ENCODE data around the gene TENM4.

TENM4 gene

DNA sequence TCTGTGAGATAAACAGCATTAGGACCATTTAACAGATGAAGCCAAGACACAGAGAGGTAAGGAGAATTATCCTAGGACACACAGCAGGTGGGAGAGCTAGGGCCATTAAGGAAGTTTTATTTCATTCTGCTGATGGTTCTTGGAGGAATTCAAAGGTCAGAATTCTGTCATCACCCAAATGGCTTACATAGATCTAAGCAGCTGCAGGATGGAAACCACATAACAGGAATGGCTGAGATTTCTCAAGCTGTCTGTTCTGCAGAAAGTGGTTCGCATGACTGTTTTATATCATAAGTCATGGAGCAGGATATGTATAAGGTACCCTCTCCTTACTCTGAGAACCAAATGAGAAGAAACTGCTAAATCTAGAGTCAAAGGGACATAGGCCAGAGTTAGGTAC is 702.9 kb downstream of the TENM4 start:
- no peaks in the 10 kb centered on the region for H3K27me3 ChIP-seq (ENCODE audit: control insufficient read depth, low read length)
- no peaks in the 10 kb centered on the region for H3K36me3 ChIP-seq (ENCODE audit: control insufficient read depth, low read length)
- no peaks in the 10 kb centered on the region for H3K4me1 ChIP-seq (ENCODE audit: control insufficient read depth, low read length)
- no peak for TF ChIP-seq EZH2phosphoT487 (IDR thresholded peaks at IDR 0.05; ENCODE audit: borderline replicate concordance, low read length)
- TF ChIP-seq, protein P1, sequence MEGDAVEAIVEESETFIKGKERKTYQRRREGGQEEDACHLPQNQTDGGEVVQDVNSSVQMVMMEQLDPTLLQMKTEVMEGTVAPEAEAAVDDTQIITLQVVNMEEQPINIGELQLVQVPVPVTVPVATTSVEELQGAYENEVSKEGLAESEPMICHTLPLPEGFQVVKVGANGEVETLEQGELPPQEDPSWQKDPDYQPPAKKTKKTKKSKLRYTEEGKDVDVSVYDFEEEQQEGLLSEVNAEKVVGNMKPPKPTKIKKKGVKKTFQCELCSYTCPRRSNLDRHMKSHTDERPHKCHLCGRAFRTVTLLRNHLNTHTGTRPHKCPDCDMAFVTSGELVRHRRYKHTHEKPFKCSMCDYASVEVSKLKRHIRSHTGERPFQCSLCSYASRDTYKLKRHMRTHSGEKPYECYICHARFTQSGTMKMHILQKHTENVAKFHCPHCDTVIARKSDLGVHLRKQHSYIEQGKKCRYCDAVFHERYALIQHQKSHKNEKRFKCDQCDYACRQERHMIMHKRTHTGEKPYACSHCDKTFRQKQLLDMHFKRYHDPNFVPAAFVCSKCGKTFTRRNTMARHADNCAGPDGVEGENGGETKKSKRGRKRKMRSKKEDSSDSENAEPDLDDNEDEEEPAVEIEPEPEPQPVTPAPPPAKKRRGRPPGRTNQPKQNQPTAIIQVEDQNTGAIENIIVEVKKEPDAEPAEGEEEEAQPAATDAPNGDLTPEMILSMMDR (IDR thresholded peaks at IDR 0.05; ENCODE audit: low read depth, low read length, poor library complexity, severe bottlenecking), result no peak
- H3K79me2 ChIP-seq (ENCODE audit: control insufficient read depth, low read length), result no peaks in the 10 kb centered on the region
- H3F3A ChIP-seq (ENCODE audit: control insufficient read depth, insufficient read depth), result no peaks in the 10 kb centered on the region
- H4K20me1 ChIP-seq (ENCODE audit: control insufficient read depth, insufficient read depth, low read depth, low read length), result no peaks in the 10 kb centered on the region
- H3K27ac ChIP-seq (ENCODE audit: low read depth, low read length), result no peak overlapping the region
- no peak overlapping the region for H3K4me3 ChIP-seq (ENCODE audit: low read length)
- no peak overlapping the region for H3K4me2 ChIP-seq (ENCODE audit: low read length)
- H3K9me3 ChIP-seq (ENCODE audit: control insufficient read depth, insufficient read depth, low read length), result no peaks in the 10 kb centered on the region
- H3K9me2 ChIP-seq (replicated peaks; ENCODE audit: control insufficient read depth, low read length), result no peaks in the 10 kb centered on the region

DNA sequence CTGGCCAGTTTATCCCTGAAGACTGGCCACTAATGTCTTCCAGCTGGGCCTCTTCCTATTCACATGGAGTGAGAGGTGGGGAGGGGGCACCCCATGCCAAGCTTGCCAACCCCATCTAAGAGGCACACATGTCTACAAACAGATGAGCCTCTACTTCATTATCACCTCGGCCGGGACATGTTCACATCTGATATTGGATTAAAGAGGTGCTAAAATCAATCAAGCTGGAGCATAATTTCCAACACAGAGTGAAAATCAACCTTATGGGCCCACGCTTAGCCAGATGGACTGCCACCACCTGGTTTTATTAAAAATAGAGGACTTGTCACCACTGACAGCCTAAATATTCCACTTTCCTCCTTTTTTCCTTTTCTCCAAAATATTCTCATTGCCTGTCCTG is 703.5 kb downstream of the TENM4 start:
- Histone ChIP-seq H3K4me3 (ENCODE audit: low read length) (no peak overlapping the region), H3K9me2 (replicated peaks; ENCODE audit: control insufficient read depth, low read length) (no peaks in the 10 kb centered on the region), H3K4me1 (ENCODE audit: control insufficient read depth, low read length) (no peaks in the 10 kb centered on the region), H3K9me3 (ENCODE audit: control insufficient read depth, insufficient read depth, low read length) (no peaks in the 10 kb centered on the region), H3K36me3 (ENCODE audit: control insufficient read depth, low read length) (no peaks in the 10 kb centered on the region), H3K79me2 (ENCODE audit: control insufficient read depth, low read length) (no peaks in the 10 kb centered on the region), H3K4me2 (ENCODE audit: low read length) (no peak overlapping the region), H3F3A (ENCODE audit: control insufficient read depth, insufficient read depth) (no peaks in the 10 kb centered on the region), H4K20me1 (ENCODE audit: control insufficient read depth, insufficient read depth, low read depth, low read length) (no peaks in the 10 kb centered on the region), H3K27me3 (ENCODE audit: control insufficient read depth, low read length) (no peaks in the 10 kb centered on the region), H3K27ac (ENCODE audit: low read depth, low read length) (no peak overlapping the region)
- no peak for TF ChIP-seq EZH2phosphoT487 (IDR thresholded peaks at IDR 0.05; ENCODE audit: borderline replicate concordance, low read length)
- TF ChIP-seq, protein P1 (IDR thresholded peaks at IDR 0.05; ENCODE audit: low read depth, low read length, poor library complexity, severe bottlenecking), result no peak

DNA sequence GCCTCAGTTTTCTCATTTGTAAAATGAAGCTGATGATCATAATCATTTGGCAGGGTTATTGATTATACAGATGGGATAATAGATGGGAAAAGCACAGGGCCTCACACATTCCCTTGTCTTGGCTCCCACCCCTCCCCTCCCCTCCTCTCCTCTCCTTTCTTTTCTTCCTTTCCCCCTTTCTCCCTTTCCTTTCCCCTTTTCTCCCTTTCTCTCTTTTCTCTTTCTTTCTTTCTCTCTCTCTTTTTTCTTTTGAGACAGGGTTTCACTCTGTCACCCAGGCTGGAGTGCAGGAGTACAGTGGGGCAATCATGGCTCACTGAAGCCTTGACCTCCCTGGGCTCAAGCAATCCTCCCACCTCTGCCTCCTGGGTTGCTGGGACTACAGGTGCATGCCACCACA is 705.1 kb downstream of the TENM4 start:
- Histone ChIP-seq H3K79me2 (ENCODE audit: control insufficient read depth, low read length) (no peaks in the 10 kb centered on the region), H3K9me2 (replicated peaks; ENCODE audit: control insufficient read depth, low read length) (no peaks in the 10 kb centered on the region), H3K4me1 (ENCODE audit: control insufficient read depth, low read length) (no peaks in the 10 kb centered on the region), H3K27ac (ENCODE audit: low read depth, low read length) (no peak overlapping the region), H3K27me3 (ENCODE audit: control insufficient read depth, low read length) (no peaks in the 10 kb centered on the region), H3K4me2 (ENCODE audit: low read length) (no peak overlapping the region), H3F3A (ENCODE audit: control insufficient read depth, insufficient read depth) (no peaks in the 10 kb centered on the region), H3K36me3 (ENCODE audit: control insufficient read depth, low read length) (no peaks in the 10 kb centered on the region), H4K20me1 (ENCODE audit: control insufficient read depth, insufficient read depth, low read depth, low read length) (no peaks in the 10 kb centered on the region), H3K9me3 (ENCODE audit: control insufficient read depth, insufficient read depth, low read length) (no peaks in the 10 kb centered on the region), H3K4me3 (ENCODE audit: low read length) (no peak overlapping the region)
- TF ChIP-seq, protein P1 (IDR thresholded peaks at IDR 0.05; ENCODE audit: low read depth, low read length, poor library complexity, severe bottlenecking), result no peak
- no peak for TF ChIP-seq EZH2phosphoT487 (IDR thresholded peaks at IDR 0.05; ENCODE audit: borderline replicate concordance, low read length)

DNA sequence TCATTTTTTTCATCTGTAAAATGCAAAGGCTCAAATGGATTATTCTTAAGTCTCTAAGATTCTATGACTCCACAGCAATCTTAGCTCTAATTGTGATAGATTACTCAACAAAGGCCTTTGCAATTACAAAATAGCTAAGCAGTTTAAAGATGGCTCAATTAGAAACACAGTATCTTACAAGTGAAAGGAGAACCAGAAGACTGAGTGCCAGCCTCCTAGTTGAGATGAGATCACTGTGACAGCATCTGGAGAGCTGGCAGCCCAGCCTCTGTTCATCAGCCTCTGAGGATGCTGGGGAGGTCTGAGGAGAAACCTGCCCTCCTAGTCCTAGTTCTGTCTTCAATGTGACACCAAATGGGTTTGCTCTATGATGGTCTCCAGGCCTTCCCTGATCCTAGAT is 707.8 kb downstream of the TENM4 start:
- Histone ChIP-seq H4K20me1 (ENCODE audit: control insufficient read depth, insufficient read depth, low read depth, low read length) (no peaks in the 10 kb centered on the region), H3K4me3 (ENCODE audit: low read length) (no peak overlapping the region), H3K36me3 (ENCODE audit: control insufficient read depth, low read length) (no peaks in the 10 kb centered on the region), H3K79me2 (ENCODE audit: control insufficient read depth, low read length) (no peaks in the 10 kb centered on the region), H3K9me2 (replicated peaks; ENCODE audit: control insufficient read depth, low read length) (no peaks in the 10 kb centered on the region), H3K27ac (ENCODE audit: low read depth, low read length) (no peak overlapping the region), H3K27me3 (ENCODE audit: control insufficient read depth, low read length) (no peaks in the 10 kb centered on the region), H3K4me1 (ENCODE audit: control insufficient read depth, low read length) (no peaks in the 10 kb centered on the region), H3F3A (ENCODE audit: control insufficient read depth, insufficient read depth) (no peaks in the 10 kb centered on the region), H3K4me2 (ENCODE audit: low read length) (no peak overlapping the region), H3K9me3 (ENCODE audit: control insufficient read depth, insufficient read depth, low read length) (no peaks in the 10 kb centered on the region)
- no peak for TF ChIP-seq EZH2phosphoT487 (IDR thresholded peaks at IDR 0.05; ENCODE audit: borderline replicate concordance, low read length)
- TF ChIP-seq, protein P1 (IDR thresholded peaks at IDR 0.05; ENCODE audit: low read depth, low read length, poor library complexity, severe bottlenecking), result no peak

Data from DOHH2 (cell line).